Measurements from ENCODE around the gene HSP90AB1.
A peak's percentile ranks its signal among the peaks of the same experiment; 100 is the strongest.

HSP90AB1 gene

GRCh38 chr6:44255105-44255808 lies 8.4 kb downstream of the HSP90AB1 start:
- no peak for DNase-seq (ENCODE audit: low read depth in 2 of 2, low spot score in 1 of 2)

- DNase-seq (ENCODE audit: low read depth in 2 of 2, low spot score in 1 of 2) = no peak
Observed at GRCh38 chr6:44255871-44256774, 9.2 kb downstream of the HSP90AB1 start.

DNA sequence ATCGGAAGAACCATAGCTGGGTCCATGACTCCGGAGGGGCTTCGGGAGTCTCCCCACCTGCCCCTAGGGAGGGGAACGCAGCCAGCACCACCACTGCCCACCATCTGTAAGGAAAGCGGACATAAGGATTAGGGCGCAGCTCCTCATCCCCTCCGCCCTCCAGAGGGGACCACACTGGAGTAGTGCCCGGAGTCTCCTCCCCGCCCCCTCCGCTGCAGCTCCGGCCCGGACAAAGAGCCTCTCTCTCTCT lies 9.8 kb downstream of the HSP90AB1 start:
- DNase-seq (ENCODE audit: low read depth in 2 of 2, low spot score in 1 of 2) = no peak

- DNase-seq (ENCODE audit: low read depth in 2 of 2, low spot score in 1 of 2) = peak in 1 of 2 donors; percentile 42
Observed at GRCh38 chr6:44257025-44257752, 10.3 kb downstream of the HSP90AB1 start, which contains the start of gene SLC35B2. Gene SLC35B2 (minus strand): TSS chr6:44257528. CDS start chr6:44257410, 118 bp downstream.

GRCh38 chr6:44257753-44258324 lies 10.9 kb downstream of the HSP90AB1 start:
- DNase-seq (ENCODE audit: low read depth in 2 of 2, low spot score in 1 of 2) = no peak

DNA sequence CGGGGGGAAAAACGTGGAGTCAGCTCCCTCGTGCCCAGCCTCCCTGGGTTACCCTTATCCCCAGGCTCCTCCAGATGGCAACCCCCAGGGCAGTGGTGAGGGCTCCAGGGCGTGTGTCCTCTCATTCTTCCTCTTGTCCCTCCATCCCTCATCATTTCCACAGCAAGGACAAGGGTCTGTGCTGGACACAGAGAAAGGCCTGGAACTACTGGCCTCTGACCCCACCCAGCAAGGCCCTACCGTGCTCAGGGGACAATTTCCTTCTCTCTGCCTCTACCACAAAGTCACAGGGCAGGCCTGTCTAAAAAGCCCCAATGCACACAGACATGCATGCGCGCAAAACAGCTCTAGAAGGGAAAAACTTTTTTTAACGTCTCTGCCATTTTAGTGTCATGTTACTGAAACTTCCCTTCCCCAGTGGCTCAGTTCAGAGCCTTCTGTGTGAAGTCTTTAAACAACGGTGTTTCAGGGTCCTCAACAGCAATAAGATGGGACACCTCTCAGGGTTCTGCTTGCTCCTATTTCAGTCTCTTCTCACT lies 11.5 kb downstream of the HSP90AB1 start:
- no peak for DNase-seq (ENCODE audit: low read depth in 2 of 2, low spot score in 1 of 2)

- DNase-seq (ENCODE audit: low read depth in 2 of 2, low spot score in 1 of 2) = no peak
Observed at GRCh38 chr6:44258921-44259320, 12.0 kb downstream of the HSP90AB1 start.

DNA sequence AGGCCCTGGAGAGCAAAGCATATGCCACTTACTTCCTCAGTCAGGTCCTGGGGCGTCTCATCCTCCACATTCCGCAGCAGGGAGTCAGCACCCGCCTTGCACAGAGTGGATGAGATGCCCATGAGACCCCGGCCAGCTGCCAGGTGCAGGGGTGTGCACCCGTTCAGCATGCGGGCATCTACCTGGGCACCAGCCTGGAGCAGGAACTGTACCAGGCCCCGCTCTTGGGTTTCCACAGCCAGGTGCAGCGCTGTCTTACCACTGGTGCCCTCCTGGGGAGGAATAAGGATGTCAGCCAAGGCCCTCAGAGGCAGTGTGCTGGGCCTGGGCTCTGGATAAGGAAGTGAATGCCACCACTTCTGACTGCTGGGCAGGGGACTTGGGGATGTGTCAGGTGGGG lies 13.1 kb downstream of the HSP90AB1 start:
- no peak for DNase-seq (ENCODE audit: low read depth in 2 of 2, low spot score in 1 of 2)

- DNase-seq (ENCODE audit: low read depth in 2 of 2, low spot score in 1 of 2) = no peak
Observed at GRCh38 chr6:44260451-44261297, 13.8 kb downstream of the HSP90AB1 start.

- DNase-seq (ENCODE audit: low read depth in 2 of 2, low spot score in 1 of 2) = no peak
Observed at GRCh38 chr6:44261581-44261980, 14.7 kb downstream of the HSP90AB1 start.

- no peak for DNase-seq (ENCODE audit: low read depth in 2 of 2, low spot score in 1 of 2)
Observed at GRCh38 chr6:44262467-44263353, 15.8 kb downstream of the HSP90AB1 start.

- DNase-seq (ENCODE audit: low read depth in 2 of 2, low spot score in 1 of 2) = no peak
Observed at GRCh38 chr6:44263354-44264100, 16.6 kb downstream of the HSP90AB1 start.

- DNase-seq (ENCODE audit: low read depth in 2 of 2, low spot score in 1 of 2) = no peak
Observed at GRCh38 chr6:44264154-44265006, 17.5 kb downstream of the HSP90AB1 start.

DNA sequence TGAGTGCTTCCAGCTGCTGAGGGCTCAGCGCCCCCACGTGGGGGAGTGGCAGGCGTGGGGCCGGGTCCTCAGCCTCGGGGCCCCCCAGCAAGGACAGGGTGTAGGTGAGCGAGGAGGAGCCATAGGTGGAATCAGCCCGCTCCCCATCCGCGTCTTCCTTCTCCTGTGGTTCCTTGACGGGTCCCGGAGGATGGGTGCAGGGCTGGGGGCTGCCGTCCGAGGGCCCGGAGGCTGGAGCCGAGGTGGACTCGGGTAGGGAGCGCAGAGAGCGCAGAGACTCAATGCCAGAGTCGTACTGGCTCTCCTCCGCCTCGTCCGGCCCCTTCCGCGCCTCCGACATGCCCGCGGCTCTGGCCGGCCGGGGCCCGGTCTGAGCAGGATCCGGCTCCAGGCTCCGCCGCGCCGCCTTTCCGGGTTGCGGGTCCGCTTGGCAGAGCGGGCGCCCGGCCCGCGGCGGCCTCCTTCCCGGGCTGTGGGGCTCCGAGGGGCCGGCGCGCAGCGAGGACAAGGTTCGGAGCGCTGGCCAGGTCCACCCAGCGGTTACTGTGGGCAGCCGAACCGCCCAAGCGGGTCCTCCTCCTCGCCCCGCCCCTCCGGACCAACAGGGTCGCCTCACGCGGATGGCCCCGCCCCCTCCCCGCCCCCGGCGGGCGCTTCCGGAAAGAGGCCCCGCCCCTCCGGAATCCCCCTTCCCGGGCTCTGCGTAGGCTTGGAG lies 18.3 kb downstream of the HSP90AB1 start, which contains the start of gene NFKBIE:
Gene NFKBIE (minus strand): TSS at position 545 of the 715 bp plus-strand sequence. CDS start 205 bp downstream, at position 340.
- peak; percentile 91 to 93 for DNase-seq (ENCODE audit: low read depth in 2 of 2, low spot score in 1 of 2)

DNA sequence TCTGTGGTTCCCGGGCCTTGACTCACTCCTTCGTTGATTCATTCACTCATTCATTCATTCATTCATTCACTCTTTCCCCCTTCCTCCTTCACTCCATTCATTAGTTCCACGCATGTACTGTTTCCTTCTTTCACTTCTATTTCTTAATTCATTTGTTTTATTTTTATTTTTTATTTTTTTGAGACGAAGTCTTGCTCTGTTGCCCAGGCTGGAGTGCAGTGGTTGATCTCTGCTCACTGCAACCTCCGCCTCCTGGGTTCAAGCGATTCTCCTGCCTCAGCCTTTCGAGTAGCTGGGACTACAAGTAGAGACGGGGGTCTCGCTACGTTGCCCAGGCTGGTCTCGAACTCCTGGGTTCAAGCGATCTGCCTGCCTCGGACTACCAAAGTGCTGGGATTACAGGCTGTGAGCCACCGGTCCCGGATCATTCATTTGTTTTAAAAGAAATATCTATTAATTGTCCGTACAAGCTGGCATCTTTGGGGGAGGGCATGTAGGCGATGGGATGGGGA lies 18.9 kb downstream of the HSP90AB1 start:
- DNase-seq (ENCODE audit: low read depth in 2 of 2, low spot score in 1 of 2) = no peak

DNA sequence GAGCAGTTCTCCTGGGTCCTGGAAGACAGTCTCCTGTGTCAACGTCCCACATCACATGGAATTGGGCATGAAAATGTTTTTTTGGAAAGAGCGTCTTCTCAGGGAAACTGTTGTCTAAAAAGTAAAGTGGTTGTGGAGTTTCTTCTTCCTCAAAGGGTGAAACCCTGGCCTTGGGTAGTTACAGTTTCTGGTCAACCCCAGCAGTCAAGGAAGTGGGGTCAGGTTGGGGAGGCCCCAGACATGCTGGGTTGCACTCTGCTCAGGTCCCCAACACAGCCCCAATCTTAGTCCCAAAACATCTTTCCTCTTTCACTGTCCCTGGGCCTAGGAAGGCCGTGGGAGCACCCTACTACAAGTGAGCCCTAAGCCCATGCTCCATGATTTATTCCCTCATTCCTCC lies 19.4 kb downstream of the HSP90AB1 start:
- no peak for DNase-seq (ENCODE audit: low read depth in 2 of 2, low spot score in 1 of 2)

- DNase-seq (ENCODE audit: low read depth in 2 of 2, low spot score in 1 of 2) = no peak
Observed at GRCh38 chr6:44267252-44267651, 20.4 kb downstream of the HSP90AB1 start.

All from stimulated activated CD8-positive, alpha-beta memory T cell treated with anti-CD3 and anti-CD28 coated beads, Interleukin-4, amount 100 ng/mL, for 1 hour (primary cell).